ENCODE data around the gene RASGRF2. TPM values are rescaled to one million over a fixed set of nuclear protein-coding genes. Genes with fewer than 3 reads are reported as not detected.

Gene RASGRF2
- total RNA-seq, 4 donors from 2014 or later = 2.0 to 3.6 (median 2.8) TPM

GRCh38 chr5:81132381-81132780 lies 172.2 kb downstream of the RASGRF2 start:
- intact Hi-C loops (cut with DNase I; ENCODE audit: low total_unique reads) = no loop called here
- TF ChIP-seq EP300 (IDR thresholded peaks at IDR 0.05; ENCODE audit: low read depth) (no peak), CTCF (IDR thresholded peaks at IDR 0.05) (no peak), POLR2AphosphoS5 (IDR thresholded peaks at IDR 0.05) (no peak), POLR2A (IDR thresholded peaks at IDR 0.05) (no peak)
- Histone ChIP-seq H3K9me3 (no peaks in the 10 kb centered on the region), H3K4me1 (no peaks in the 10 kb centered on the region), H3K27ac (no peak overlapping the region), H3K27me3 (no peaks in the 10 kb centered on the region), H3K4me3 (no peak overlapping the region), H3K36me3 (no peaks in the 10 kb centered on the region)
- DNase-seq = no peak
- 83 to 87% methylated on average over 1 of the region's 1 CpG for WGBS, 2 donors (ENCODE audit: low coverage in 1 of 2)
- in situ Hi-C loops (cut with MboI; ENCODE audit: low pct_ligation_motif_present in 1 of 4, low pct_unique_long_range_greater_than_20kb in 1 of 4, low sequenced_read_pairs in 3 of 4) = no loop called here

- WGBS, 2 donors (ENCODE audit: low coverage in 1 of 2) = 33 to 81% methylated on average over 1 to 2 of the region's 2 CpGs
- Histone ChIP-seq H3K27me3 (no peaks in the 10 kb centered on the region), H3K9me3 (no peaks in the 10 kb centered on the region), H3K36me3 (no peaks in the 10 kb centered on the region), H3K4me3 (no peak overlapping the region), H3K4me1 (no peaks in the 10 kb centered on the region), H3K27ac (no peak overlapping the region)
- in situ Hi-C loops (cut with MboI; ENCODE audit: low pct_ligation_motif_present in 1 of 4, low pct_unique_long_range_greater_than_20kb in 1 of 4, low sequenced_read_pairs in 3 of 4) = no loop called here
- TF ChIP-seq POLR2AphosphoS5 (IDR thresholded peaks at IDR 0.05) = no peak
- no peak for TF ChIP-seq CTCF (IDR thresholded peaks at IDR 0.05)
- no peak for TF ChIP-seq POLR2A (IDR thresholded peaks at IDR 0.05)
- TF ChIP-seq EP300 (IDR thresholded peaks at IDR 0.05; ENCODE audit: low read depth) = no peak
- no peak for DNase-seq
- intact Hi-C loops (cut with DNase I; ENCODE audit: low total_unique reads) = no loop called here
Observed at GRCh38 chr5:81134066-81134465, 173.9 kb downstream of the RASGRF2 start.

GRCh38 chr5:81134566-81134965 lies 174.4 kb downstream of the RASGRF2 start:
- TF ChIP-seq POLR2AphosphoS5 (IDR thresholded peaks at IDR 0.05) = no peak
- TF ChIP-seq POLR2A (IDR thresholded peaks at IDR 0.05) = no peak
- no peak for TF ChIP-seq EP300 (IDR thresholded peaks at IDR 0.05; ENCODE audit: low read depth)
- no peak for TF ChIP-seq CTCF (IDR thresholded peaks at IDR 0.05)
- in situ Hi-C loops (cut with MboI; ENCODE audit: low pct_ligation_motif_present in 1 of 4, low pct_unique_long_range_greater_than_20kb in 1 of 4, low sequenced_read_pairs in 3 of 4) (no loop called here), intact Hi-C loops (cut with DNase I; ENCODE audit: low total_unique reads) (no loop called here)
- Histone ChIP-seq H3K9me3 (no peaks in the 10 kb centered on the region), H3K27me3 (no peaks in the 10 kb centered on the region), H3K4me3 (no peak overlapping the region), H3K36me3 (no peaks in the 10 kb centered on the region), H3K4me1 (no peaks in the 10 kb centered on the region), H3K27ac (no peak overlapping the region)
- no peak for DNase-seq

- Histone ChIP-seq H3K4me3 (no peak overlapping the region), H3K9me3 (no peaks in the 10 kb centered on the region), H3K4me1 (no peaks in the 10 kb centered on the region), H3K36me3 (no peaks in the 10 kb centered on the region), H3K27ac (no peak overlapping the region), H3K27me3 (no peaks in the 10 kb centered on the region)
- DNase-seq = no peak
- in situ Hi-C loops (cut with MboI; ENCODE audit: low pct_ligation_motif_present in 1 of 4, low pct_unique_long_range_greater_than_20kb in 1 of 4, low sequenced_read_pairs in 3 of 4) (no loop called here), intact Hi-C loops (cut with DNase I; ENCODE audit: low total_unique reads) (no loop called here)
- WGBS, 2 donors (ENCODE audit: low coverage in 1 of 2) = 85 to 91% methylated on average over 3 of the region's 3 CpGs
- TF ChIP-seq POLR2AphosphoS5 (IDR thresholded peaks at IDR 0.05) (no peak), CTCF (IDR thresholded peaks at IDR 0.05) (no peak)
Observed at GRCh38 chr5:81136557-81136956, 176.4 kb downstream of the RASGRF2 start.

All from transverse colon (tissue), 4 donors.